K562 (cell line): ENCODE data around the gene RHOF. TPM values are rescaled to one million over a fixed set of nuclear protein-coding genes. Genes with fewer than 3 reads are reported as not detected.

Source experiments
- ATAC-seq: fragments of 200-7000 bp; cut with Tn5 transposase; 3 replicates; pipeline ENCODE4 v1.9.1; 2020; ENCODE audit warnings: moderate library complexity
- BruUV-seq: library from RNA; stranded (reverse); fragments of 400-500 nt; replicated peaks from 2 replicates; lab custom pipeline; 2021; lab: Mats Ljungman, UMichigan
- CTCF ChIA-PET: fragments of 300-600 bp; formaldehyde crosslinking; extraction: SDS; loops from one replicate; lab custom pipeline; 2021; ENCODE audit warnings: low intra/inter-chr PET ratio; lab: Yijun Ruan, JAX
- POLR2A ChIA-PET: fragments of 300-600, 350-650 bp; sonication (Branson Sonifier 250); formaldehyde crosslinking; extraction: SDS; loops from one replicate; lab custom pipeline; 2021; ENCODE audit warnings: antibody characterized with exemption, inconsistent platforms; lab: Yijun Ruan, JAX
- DNase-seq, 4 experiments: peaks; one replicate each; pipeline versions ENCODE4 v3.0.0 to v3.0.0-alpha.2; 2011 to 2018; ENCODE audit warnings: low spot score in 3 of 4, mixed read lengths in 3 of 4; ENCODE audit errors: extremely low read depth in 1 of 4
- FAIRE-seq: peaks from 2 replicates; lab custom pipeline; 2011; peaks lifted over from hg19 to GRCh38; lab: Jason Lieb, UNC
- H2AFZ ChIP-seq: 2 replicates; pipeline ENCODE4 v1.6.0; 2011; ENCODE audit warnings: low read depth, low read length, control low read depth, inconsistent platforms
- H3K27ac ChIP-seq: fragments of 200-600 bp; 3 replicates; pipeline ENCODE4 v1.8.0; 2011; ENCODE audit warnings: low read depth, mild to moderate bottlenecking, control low read depth, inconsistent platforms, low read length, moderate library complexity, mixed read lengths; ENCODE audit errors: extremely low read depth
- H3K27me3 ChIP-seq, 2 experiments: fragments of 300-600 bp in 1 of 2; 2 replicates in 1 of 2; 3 replicates in 1 of 2; pipeline versions ENCODE4 v1.6.0 to v1.8.0; 2011; ENCODE audit warnings: inconsistent platforms in 2 of 2, low read length in 2 of 2, mild to moderate bottlenecking in 1 of 2, mixed read lengths in 1 of 2, moderate library complexity in 1 of 2; ENCODE audit not compliant: control insufficient read depth in 2 of 2, insufficient read depth in 2 of 2
- H3K36me3 ChIP-seq: fragments of 300-600 bp; 3 replicates; pipeline ENCODE4 v1.8.0; 2011; ENCODE audit warnings: mild to moderate bottlenecking, low read length, inconsistent platforms; ENCODE audit not compliant: control insufficient read depth, insufficient read depth
- H3K4me1 ChIP-seq, 2 experiments: fragments of 200-600 bp in 1 of 2; replicated peaks in 1 of 2; 2 replicates in 1 of 2; 3 replicates in 1 of 2; pipeline versions ENCODE4 v1.5.1 to v1.8.0; 2011; ENCODE audit warnings: inconsistent platforms in 2 of 2, low read length in 2 of 2, mild to moderate bottlenecking in 1 of 2, mixed read lengths in 1 of 2, moderate library complexity in 1 of 2; ENCODE audit not compliant: control insufficient read depth in 2 of 2, insufficient read depth in 2 of 2
- H3K4me2 ChIP-seq: 2 replicates; pipeline ENCODE4 v1.6.1; 2011; ENCODE audit warnings: low read length, control low read depth, inconsistent platforms, mixed read lengths; ENCODE audit not compliant: insufficient read depth
- H3K4me3 ChIP-seq: fragments of 200-600 bp; sonication (generic), shearing (Covaris generic); 2 replicates; pipeline ENCODE4 v1.5.1; 2016; ENCODE audit warnings: control low read depth, inconsistent platforms
- H3K79me2 ChIP-seq: fragments of 200-600 bp; 3 replicates; pipeline ENCODE4 v1.8.0; 2011; ENCODE audit warnings: low read length, inconsistent platforms; ENCODE audit not compliant: control insufficient read depth, insufficient read depth
- H3K9ac ChIP-seq, 2 experiments: 2 replicates each; pipeline versions ENCODE4 v1.6.0 to v1.6.1; 2011; ENCODE audit warnings: low read depth in 2 of 2, low read length in 2 of 2, control low read depth in 1 of 2, inconsistent platforms in 1 of 2, mild to moderate bottlenecking in 1 of 2, mixed read lengths in 1 of 2; ENCODE audit not compliant: insufficient read depth in 1 of 2
- H3K9me1 ChIP-seq: one replicate; pipeline ENCODE4 v1.6.0; 2011; ENCODE audit warnings: inconsistent platforms, mild to moderate bottlenecking, low read length, moderate library complexity; ENCODE audit not compliant: control insufficient read depth, insufficient read depth
- H3K9me3 ChIP-seq: replicated peaks from 2 replicates; pipeline ENCODE4 v1.5.1; 2011; ENCODE audit warnings: low read depth, low read length, inconsistent platforms; ENCODE audit not compliant: control insufficient read depth, insufficient read depth
- H4K20me1 ChIP-seq: replicated peaks from 2 replicates; pipeline ENCODE4 v1.6.1; 2011; ENCODE audit warnings: low read length, inconsistent platforms, mixed read lengths; ENCODE audit not compliant: control insufficient read depth, insufficient read depth
- CHD1 ChIP-seq: fragments of 200-600 bp; sonication (generic); IDR thresholded peaks from one replicate; pipeline ENCODE4 v1.6.1; 2012; ENCODE audit warnings: mild to moderate bottlenecking, moderate library complexity, low read length, inconsistent platforms
- DPF2 ChIP-seq: fragments of 450-650 bp; IDR thresholded peaks from 2 replicates; pipeline ENCODE4 v1.6.1; 2016
- FUS ChIP-seq: fragments of 200-400 bp; formaldehyde crosslinking; optimal IDR thresholded peaks from 2 replicates; pipeline ENCODE3; 2017; ENCODE audit warnings: low read depth, low read length
- JUN ChIP-seq, 2 experiments: sonication (generic) in 1 of 2; formaldehyde crosslinking in 1 of 2; IDR thresholded peaks; 2 replicates each; pipeline versions ENCODE4 v1.6.1 to v1.8.0; 2012 to 2022; ENCODE audit warnings: borderline replicate concordance in 2 of 2, mild to moderate bottlenecking in 2 of 2, improper control_type of control experiment in 1 of 2, low read depth in 1 of 2, low read length in 1 of 2, missing genetic modification reagents in 1 of 2
- LCOR ChIP-seq: sonication (generic); formaldehyde crosslinking; IDR thresholded peaks from 2 replicates; pipeline ENCODE4 v1.8.0; 2022; ENCODE audit warnings: mild to moderate bottlenecking, missing genetic modification reagents
- NELFE ChIP-seq: IDR thresholded peaks from 2 replicates; pipeline ENCODE4 v1.6.1; 2011; ENCODE audit warnings: mild to moderate bottlenecking; ENCODE audit not compliant: insufficient read depth, insufficient read length
- NONO ChIP-seq, 2 experiments: fragments of 200-400 bp in 1 of 2; fragments of 450-650 bp in 1 of 2; formaldehyde crosslinking in 1 of 2; IDR thresholded peaks; 2 replicates each; pipeline ENCODE4 v1.6.1; 2017; ENCODE audit warnings: low read depth in 2 of 2, mild to moderate bottlenecking in 2 of 2, moderate library complexity in 2 of 2, low read length in 1 of 2
- PML ChIP-seq: IDR thresholded peaks from 2 replicates; pipeline ENCODE4 v1.6.1; 2012; ENCODE audit warnings: low read length, inconsistent platforms
- RBM34 ChIP-seq: fragments of 200-400 bp; formaldehyde crosslinking; IDR thresholded peaks from 2 replicates; pipeline ENCODE4 v1.6.1; 2018; ENCODE audit warnings: low read length, borderline replicate concordance; ENCODE audit not compliant: insufficient read depth
- SP1 ChIP-seq: sonication (generic); formaldehyde crosslinking; IDR thresholded peaks from 2 replicates; pipeline ENCODE4 v1.8.1; 2022; ENCODE audit warnings: mild to moderate bottlenecking, missing genetic modification reagents
- ZFP91 ChIP-seq: sonication (generic); formaldehyde crosslinking; IDR thresholded peaks from 2 replicates; pipeline ENCODE4 v1.8.0; 2022; ENCODE audit warnings: mild to moderate bottlenecking, missing genetic modification reagents
- ZFX ChIP-seq: sonication (generic); formaldehyde crosslinking; IDR thresholded peaks from 2 replicates; pipeline ENCODE4 v1.8.0; 2022; ENCODE audit warnings: mild to moderate bottlenecking, missing genetic modification reagents, moderate library complexity
- ZNF232 ChIP-seq: sonication (generic); formaldehyde crosslinking; IDR thresholded peaks from 2 replicates; pipeline ENCODE4 v1.8.0; 2022; ENCODE audit warnings: mild to moderate bottlenecking, missing genetic modification reagents
- WGBS: fragments of 100-300 bp; shearing (Covaris generic); methylation state at CpG from one replicate; pipeline ENCODE4 v1.1.6; 2016; ENCODE audit warnings: low coverage, mixed read lengths; ENCODE audit not compliant: insufficient coverage; ENCODE audit errors: missing lambda C conversion rate; 5-methylcytosine and 5-hydroxymethylcytosine counted together
- in situ Hi-C: fragments of 300-500 bp; cut with MboI; formaldehyde crosslinking; loops from 4 replicates; pipeline ENCODE4 v1.15.0; 2018; ENCODE audit warnings: inconsistent platforms, mixed read lengths
- intact Hi-C: fragments of 100-400 bp; cut with micrococcal nuclease; formaldehyde crosslinking; loops from 2 replicates; pipeline ENCODE4 v1.14.2; 2022
- polyA plus RNA-seq, 8 experiments: library from polyadenylated mRNA; depleted of rRNA in 4 of 8; stranded (reverse) in 5 of 8; unstranded in 3 of 8; fragments of >200 nt; fragmentation: Nextera tagmentation in 2 of 8; fragmentation: Illumina TruSeq in 1 of 8; extraction: Ambion mirVana in 2 of 8; extraction: Trizol in 1 of 8; gene quantifications; 2 replicates each; pipeline versions ENCODE4 v1.2.1 to v1.2.3, GENCODE V29; 2011 to 2014; ENCODE audit warnings: inconsistent platforms in 1 of 8, missing spikeins in 1 of 8
- total RNA-seq, 7 experiments: library from RNA; depleted of rRNA in 6 of 7; stranded (reverse); fragments of >200 nt in 6 of 7; fragmentation: Illumina TruSeq in 2 of 7; extraction: Trizol in 2 of 7; gene quantifications; 2 replicates each; pipeline versions ENCODE4 v1.2.1 to v1.2.3, GENCODE V29; 2011 to 2021; ENCODE audit warnings: low replicate concordance in 1 of 7
- TF ChIP-seq, protein P1 (sequence below): sonication (generic); formaldehyde crosslinking; IDR thresholded peaks from 2 replicates; pipeline ENCODE4 v1.8.0; 2022; ENCODE audit warnings: mild to moderate bottlenecking, missing genetic modification reagents, borderline replicate concordance
- TF ChIP-seq, protein P2 (sequence below): fragments of 250-450 bp; sonication (Bioruptor Pico); IDR thresholded peaks from 2 replicates; pipeline ENCODE4 v1.4.0; 2020

RHOF gene
- total and polyA plus RNA-seq, 9 of the 15 experiments (the other 6 are each of a cell fraction or from before 2014, with no cell fraction given): 0.13 to 10.1 (median 4.0) TPM

DNA sequence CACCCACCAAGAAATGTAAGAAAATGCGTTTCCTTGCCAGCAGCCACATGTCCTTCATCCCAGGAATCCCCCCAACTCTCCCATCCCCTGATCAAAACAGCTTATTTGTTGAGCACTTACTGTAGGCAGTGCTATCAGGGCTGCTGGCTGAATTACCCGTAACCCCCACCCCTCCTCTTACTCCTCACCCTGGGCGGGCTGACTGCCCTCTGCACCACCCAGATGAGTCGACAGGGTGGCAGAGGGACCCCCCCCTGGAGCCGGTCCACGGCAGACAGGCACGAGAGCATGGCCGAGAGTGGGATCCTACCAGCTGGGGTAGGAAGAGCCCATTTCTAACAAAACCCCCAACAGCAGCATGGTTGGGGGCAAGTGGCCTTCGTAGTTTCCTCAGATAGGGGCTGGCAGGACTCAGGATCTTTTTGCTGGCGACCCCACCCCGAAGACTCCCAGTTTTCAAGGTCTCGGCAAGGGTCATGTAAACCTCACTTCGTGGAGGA, 1.1 kb upstream of the RHOF start:
- WGBS: 1% methylated on average over 13 of the region's 13 CpGs
- peak overlapping the region; percentile 97 for H2AFZ ChIP-seq
- no peak for FAIRE-seq
- peak overlapping the region; percentile 75 to 91 for H3K9ac ChIP-seq
- ChIA-PET CTCF (interaction anchor here (0.7 to 5.9 kb wide), 15 partner anchors 10 to 459 kb away, joined by 3 to 73 read pairs (median 6); partner anchors contain the start of genes BCL7A and PSMD9), POLR2A (interaction anchor here (0.5 to 9.4 kb wide), 23 partner anchors 10 to 335 kb away, joined by 3 to 194 read pairs (median 5); partner anchors contain the start of genes PSMD9, SETD1B and TMEM120B)
- H3K4me3 ChIP-seq: peak overlapping the region; percentile 24
- no peaks in the 10 kb centered on the region for H3K9me3 ChIP-seq
- H3K9me1 ChIP-seq: no peaks in the 10 kb centered on the region
- H3K79me2 ChIP-seq: peaks cover 48% of the 10 kb centered on the region
- H3K27me3 ChIP-seq: no peaks in the 10 kb centered on the region
- peak in 2 of 4 experiments; percentile 31 to 63 for DNase-seq
- peaks cover 38 to 78% of the 10 kb centered on the region in 2 experiments for H3K4me1 ChIP-seq
- ATAC-seq: peak; percentile 6
- H3K27ac ChIP-seq: peak overlapping the region; percentile 81
- BruUV-seq: no TSS peak
- in situ Hi-C loops (loop anchor here (5.0 kb wide), 3 partner anchors 93 to 242 kb away; partner anchors contain the start of gene PSMD9), intact Hi-C loops (loop anchor here (1.0 to 5.0 kb wide), 6 partner anchors 18 to 242 kb away; partner anchors contain the start of gene PSMD9)
- H4K20me1 ChIP-seq: no peaks in the 10 kb centered on the region
- H3K36me3 ChIP-seq: peaks cover 29% of the 10 kb centered on the region
- peak overlapping the region; percentile 92 for H3K4me2 ChIP-seq
- TF ChIP-seq ZFP91: 0 out of 2 replicates have a peak, but pooled peaks have one; percentile 27
- 0 out of 2 replicates have a peak, but pooled peaks have one; percentile 43 for TF ChIP-seq ZNF232 (CRISPR knock-in tag)
- TF ChIP-seq NONO (IDR thresholded peaks at IDR 0.05; ENCODE audit: low read depth in 2 of 2, low read length in 1 of 2): 0 out of 4 replicates have a peak, but pooled peaks of 1 of the 2 experiments have one; percentile 30
- peak; percentile 61 for TF ChIP-seq SP1 (CRISPR knock-in tag)
- no peak for TF ChIP-seq FUS
- no peak for TF ChIP-seq JUN (IDR thresholded peaks at IDR 0.05; ENCODE audit: borderline replicate concordance, low read depth, low read length)
- no peak for TF ChIP-seq JUN (CRISPR knock-in tag; IDR thresholded peaks at IDR 0.05; ENCODE audit: borderline replicate concordance)
- TF ChIP-seq ZFX (CRISPR knock-in tag): peak; percentile 48; the same call in 1 of the 2 replicates
- no peak for TF ChIP-seq NELFE
- TF ChIP-seq PML: peak; percentile 8; the same call in 1 of the 2 replicates
- TF ChIP-seq CHD1: peak; percentile 7
- TF ChIP-seq, protein P1, sequence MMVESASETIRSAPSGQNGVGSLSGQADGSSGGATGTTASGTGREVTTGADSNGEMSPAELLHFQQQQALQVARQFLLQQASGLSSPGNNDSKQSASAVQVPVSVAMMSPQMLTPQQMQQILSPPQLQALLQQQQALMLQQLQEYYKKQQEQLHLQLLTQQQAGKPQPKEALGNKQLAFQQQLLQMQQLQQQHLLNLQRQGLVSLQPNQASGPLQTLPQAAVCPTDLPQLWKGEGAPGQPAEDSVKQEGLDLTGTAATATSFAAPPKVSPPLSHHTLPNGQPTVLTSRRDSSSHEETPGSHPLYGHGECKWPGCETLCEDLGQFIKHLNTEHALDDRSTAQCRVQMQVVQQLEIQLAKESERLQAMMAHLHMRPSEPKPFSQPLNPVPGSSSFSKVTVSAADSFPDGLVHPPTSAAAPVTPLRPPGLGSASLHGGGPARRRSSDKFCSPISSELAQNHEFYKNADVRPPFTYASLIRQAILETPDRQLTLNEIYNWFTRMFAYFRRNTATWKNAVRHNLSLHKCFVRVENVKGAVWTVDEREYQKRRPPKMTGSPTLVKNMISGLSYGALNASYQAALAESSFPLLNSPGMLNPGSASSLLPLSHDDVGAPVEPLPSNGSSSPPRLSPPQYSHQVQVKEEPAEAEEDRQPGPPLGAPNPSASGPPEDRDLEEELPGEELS (CRISPR knock-in tag): 0 out of 2 replicates have a peak, but pooled peaks have one; percentile 10
- no peak for TF ChIP-seq RBM34
- TF ChIP-seq DPF2: 0 out of 2 replicates have a peak, but pooled peaks have one; percentile 44
- TF ChIP-seq, protein P2, sequence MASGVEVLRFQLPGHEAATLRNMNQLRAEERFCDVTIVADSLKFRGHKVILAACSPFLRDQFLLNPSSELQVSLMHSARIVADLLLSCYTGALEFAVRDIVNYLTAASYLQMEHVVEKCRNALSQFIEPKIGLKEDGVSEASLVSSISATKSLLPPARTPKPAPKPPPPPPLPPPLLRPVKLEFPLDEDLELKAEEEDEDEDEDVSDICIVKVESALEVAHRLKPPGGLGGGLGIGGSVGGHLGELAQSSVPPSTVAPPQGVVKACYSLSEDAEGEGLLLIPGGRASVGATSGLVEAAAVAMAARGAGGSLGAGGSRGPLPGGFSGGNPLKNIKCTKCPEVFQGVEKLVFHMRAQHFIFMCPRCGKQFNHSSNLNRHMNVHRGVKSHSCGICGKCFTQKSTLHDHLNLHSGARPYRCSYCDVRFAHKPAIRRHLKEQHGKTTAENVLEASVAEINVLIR: peak; percentile 35; the same call in 1 of the 2 replicates
- peak; percentile 50 for TF ChIP-seq LCOR
